HG03469 (cell line): ENCODE results near the gene LGR6.

Source experiments
- ATAC-seq: cut with Tn5 transposase; IDR thresholded peaks from one replicate; pipeline ENCODE4 v1.9.1; 2021; ENCODE audit warnings: mild to moderate bottlenecking, moderate library complexity, moderate number of reproducible peaks; ENCODE audit not compliant: unreplicated experiment

LGR6 gene

DNA sequence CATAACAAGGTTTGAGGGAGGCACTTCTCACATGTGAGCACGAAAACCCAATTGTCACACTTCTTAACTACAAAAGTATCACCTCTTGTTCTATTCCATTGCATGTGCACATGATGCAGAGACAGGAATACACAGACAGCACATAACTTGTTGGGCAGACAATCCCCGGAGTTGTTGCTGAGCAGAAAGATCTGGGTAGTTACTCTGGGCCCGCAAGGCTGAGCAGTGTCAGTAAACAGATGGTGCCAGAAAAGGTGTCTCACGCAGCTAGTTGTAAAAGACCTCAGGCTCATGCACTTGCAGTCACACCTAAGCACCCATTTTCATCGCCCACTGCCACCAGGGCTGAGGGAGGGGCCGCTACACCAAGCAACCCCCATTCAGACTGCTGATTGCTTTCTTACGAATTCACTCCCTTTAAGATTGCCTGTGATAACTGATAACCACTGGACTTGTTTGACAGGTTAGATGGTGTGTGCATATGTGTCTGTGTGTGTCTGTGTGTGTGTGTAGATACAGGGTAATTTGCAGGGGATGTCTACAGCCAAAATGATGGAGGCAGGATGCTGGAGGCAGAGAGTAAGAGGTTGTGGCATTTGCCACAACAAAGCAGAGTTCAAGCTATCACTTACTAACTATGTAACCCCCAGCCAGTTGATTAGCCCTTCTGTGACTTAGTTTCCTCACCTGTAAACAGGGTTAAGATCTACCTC is 4.2 kb downstream of the LGR6 start:
- no peak for ATAC-seq

DNA sequence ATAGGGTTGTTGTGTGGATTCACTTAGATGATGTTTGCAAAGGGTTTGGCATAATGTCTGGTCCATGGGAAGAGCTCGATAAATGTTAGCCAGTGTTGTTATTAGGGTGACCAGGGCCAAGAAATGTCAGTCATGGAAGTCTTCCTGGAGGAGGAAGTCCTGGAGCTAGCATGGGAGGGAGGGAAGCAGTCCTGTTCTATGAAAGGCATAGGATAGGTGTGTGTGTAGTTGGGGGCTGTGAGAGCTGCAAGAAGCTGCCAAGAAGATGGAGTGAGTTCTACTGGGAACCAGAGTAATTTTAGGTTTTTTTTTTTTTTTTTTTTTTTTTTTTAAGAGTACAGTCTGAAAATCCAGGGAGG is 4.7 kb downstream of the LGR6 start:
- no peak for ATAC-seq

DNA sequence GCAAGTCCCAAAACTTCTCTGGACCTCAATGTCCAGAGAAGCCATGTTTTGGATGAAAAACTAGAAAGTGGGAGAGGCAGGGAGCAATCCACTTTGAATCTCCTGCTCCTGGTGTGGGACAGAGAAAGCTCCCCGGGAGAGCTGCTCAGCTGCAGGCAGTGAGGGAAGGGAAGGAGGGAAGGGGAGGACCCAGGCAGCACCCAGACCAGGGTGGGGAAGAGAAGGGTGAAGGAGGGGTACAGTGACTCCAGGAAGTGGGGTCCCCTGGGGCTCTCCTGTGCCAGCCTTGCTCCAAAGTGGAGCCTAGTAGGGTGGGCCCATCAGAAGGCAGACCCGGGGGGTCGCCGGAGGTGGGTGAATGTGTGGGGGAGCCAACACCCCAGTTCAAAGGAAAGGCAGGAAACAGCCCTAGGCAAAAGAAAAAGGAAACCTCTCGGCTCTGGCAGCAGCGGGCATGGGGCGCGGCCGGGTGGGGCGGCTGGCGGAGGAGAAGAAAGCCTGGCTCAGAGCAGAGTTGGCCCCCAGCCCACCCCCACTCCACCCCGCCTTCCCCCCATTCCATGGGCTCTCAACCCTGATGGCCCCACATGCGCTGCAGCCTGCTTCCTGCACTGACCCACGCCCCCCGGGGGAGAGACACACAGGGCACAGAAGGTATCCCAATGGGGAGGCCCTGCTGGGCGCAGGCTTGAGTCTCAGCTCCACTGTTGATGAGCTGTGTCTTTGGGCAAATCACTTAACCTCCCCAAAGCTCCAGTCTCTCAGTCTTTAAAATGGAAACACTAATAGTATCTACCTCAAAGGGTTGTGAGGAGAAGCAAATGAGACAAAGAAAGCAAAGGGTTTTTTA is 5.7 kb downstream of the LGR6 start:
- no peak for ATAC-seq

DNA sequence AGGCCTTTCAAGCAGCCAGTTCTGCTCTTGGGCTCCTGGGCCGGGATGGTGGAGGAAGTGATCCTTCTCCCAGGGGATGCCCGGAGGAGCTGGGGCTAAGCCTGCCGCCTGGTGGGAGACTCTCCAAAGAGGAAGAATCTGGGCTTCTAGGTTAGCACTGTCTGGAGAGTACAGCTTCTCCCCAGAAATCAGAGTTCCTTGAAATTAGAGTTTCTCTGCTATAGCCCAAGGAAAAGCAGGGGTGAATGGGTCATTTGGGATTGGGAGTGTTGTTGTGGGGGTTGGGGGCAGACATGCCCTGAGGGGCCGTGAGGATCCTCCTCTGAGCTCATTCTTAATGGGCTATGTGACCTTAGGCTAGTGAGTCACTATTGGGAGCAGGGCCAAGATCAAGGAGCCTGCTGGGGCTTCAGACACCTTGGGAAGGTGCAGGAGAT is 6.5 kb downstream of the LGR6 start:
- no peak for ATAC-seq

DNA sequence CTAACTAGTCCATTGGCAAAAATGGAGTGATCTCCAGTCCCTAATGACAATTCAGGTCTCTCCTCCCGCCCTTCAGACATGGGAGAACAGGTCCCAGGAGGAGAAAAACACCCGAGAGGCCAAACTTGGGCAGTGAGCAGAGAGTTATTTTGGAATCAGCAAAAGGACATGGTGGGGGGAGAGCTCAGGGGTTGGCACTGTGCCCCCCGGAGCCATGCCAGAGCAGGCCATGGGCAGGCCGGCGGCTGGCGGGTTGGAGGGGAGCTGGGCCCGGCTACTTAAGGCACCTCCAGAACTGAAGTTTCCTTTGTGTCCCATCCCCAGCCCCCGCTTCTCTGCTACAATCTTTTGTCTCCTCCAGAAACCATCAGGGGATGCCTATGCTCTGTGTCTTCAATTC is 7.1 kb downstream of the LGR6 start:
- no peak for ATAC-seq

DNA sequence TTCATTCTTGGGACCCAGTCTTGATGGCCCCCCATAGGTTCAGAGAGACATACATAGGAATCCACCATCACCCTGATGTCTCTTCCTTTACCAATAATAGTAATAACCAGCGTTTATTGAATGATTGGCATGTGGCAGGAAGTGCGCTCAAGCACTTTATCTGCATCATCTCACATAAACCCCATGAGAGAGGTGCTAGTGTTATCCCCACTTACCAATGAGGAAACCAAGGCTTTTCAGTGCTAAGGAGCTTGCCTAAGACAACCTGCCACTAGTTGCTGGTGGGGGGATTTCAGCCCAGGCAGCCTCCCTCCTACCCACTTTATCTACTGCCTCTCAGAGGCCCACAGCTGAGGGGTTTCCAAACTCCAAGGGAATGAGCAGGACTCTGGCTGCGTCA is 7.7 kb downstream of the LGR6 start:
- ATAC-seq: no peak

DNA sequence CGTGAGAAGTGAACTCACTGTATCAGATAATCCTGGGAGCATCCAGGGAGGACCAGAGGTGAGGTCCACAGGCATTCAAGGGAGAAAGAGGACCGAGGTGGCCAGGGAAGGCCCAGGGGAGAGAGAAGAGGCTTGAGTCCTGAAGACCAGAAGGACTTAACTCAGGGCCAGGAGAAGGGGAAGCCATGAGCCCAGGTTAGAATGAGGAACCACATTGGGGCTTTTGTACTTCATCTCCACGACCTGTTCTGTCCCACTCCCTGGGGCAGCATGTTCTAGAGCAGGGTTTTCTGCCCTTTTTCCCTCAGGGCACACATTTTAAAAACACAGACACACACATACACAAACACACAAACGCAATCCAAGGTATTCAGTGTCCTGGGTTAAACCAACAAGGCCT is 8.4 kb downstream of the LGR6 start:
- no peak for ATAC-seq

DNA sequence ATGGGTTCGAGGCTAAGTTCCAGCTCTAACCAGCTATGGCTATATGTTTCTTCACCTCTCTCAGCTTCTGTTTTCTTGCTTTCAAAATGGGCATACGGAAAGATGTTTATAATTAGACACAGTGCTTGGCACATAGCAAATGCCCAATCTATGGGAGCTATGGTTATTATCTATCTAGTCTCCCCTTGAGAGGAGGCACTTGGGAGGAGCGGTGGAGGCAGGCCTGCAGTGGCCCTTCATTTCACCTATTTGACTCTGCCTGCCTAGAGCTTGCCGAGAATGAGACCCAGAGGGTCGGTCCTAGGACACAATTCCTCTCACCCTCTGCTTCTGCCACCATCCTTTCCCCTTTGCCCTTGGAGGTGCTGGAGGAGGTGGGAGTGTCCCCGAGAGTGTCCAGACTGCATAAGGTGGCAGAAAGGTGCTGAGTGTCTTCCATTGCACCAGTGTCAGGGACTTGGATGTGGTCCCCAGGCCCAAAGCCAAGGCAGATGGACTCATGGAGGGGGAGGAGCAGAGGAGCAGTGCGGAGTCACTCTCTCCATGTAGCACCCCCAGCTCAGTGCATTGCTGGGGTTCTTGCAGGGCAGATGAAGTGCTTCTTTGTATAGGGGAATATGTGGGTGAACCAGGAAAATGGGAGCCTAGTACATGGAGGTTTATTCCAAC is 9.0 kb downstream of the LGR6 start:
- no peak for ATAC-seq

DNA sequence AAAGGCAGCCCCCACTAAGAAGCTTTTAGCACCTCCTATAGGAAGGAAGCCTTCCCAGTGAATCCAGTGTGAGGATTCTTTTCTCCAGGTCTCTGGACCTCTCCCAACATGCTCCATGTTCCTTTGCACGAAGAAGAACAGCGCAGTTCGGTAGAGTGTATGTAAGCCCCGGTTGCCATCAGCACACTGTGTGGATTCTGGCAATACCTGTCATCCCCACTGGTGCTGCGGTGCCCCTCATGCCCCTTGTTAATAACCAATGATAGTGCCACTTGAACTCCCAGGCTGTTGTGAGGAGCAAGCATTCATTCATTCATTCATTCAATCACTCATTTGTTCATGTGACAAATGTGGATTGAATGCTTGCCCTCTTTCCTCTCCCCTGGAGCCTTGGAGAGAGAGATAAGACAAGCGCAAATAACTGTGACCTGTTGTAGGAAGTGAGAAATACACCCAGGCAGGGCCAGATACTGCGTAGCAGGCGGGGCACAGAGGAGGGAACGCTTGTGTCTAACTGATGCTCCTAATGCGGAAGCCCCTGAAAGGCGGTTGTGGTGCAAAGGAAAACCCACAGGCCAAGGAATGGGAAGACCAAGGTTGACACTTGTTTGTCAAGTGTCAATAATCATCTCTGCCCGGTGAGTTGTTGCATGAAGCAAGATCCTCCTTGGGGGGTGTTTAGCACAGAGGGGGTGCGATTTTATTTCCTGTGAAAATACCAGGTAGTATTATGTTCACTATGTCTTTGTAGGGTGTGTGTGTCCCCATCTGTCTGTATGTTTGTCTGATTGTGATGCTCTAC is 9.8 kb downstream of the LGR6 start:
- no peak for ATAC-seq

DNA sequence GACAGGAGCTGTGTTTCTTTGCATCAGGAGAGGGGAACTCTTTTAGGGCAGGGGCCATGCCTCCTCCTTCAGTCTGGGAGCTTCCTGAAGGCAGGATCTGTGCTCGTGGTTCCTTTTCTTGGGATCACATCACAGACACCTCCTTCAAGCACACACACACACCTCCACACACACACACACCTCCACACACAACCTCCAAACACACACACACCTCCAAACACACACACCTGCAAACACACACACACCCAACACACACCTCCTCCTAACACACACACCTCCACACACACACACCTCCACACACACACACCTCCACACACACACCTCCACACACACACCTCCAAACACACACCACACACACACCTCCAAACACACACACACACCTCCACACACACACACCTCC is 10.5 kb downstream of the LGR6 start:
- ATAC-seq: no peak

DNA sequence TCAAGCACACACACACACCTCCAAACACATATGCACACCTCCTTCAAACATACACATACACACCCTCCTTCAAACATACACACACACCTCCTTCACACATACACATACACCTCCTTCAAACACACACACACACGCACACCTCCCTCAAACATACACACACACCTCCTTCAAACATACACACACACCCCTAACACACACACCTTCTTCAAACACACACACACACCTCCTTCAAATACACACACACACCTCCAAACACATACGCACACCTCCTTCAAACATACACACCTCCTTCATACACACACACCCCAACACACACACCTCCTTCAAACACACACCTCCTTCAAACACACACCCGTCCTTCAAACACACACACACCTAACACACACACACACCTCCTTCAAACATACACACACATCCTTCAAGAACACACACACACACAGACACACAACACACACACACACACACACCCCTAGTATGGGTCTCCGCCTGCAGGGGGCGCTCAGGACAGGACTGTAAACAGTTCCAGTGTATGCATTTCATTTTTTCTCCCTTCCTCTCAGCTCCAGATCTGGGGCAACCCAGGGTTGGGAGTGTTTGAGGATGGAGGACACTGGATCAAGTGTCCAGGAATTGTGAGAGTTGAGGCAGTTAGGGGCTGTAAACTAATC is 12.1 kb downstream of the LGR6 start:
- no peak for ATAC-seq

DNA sequence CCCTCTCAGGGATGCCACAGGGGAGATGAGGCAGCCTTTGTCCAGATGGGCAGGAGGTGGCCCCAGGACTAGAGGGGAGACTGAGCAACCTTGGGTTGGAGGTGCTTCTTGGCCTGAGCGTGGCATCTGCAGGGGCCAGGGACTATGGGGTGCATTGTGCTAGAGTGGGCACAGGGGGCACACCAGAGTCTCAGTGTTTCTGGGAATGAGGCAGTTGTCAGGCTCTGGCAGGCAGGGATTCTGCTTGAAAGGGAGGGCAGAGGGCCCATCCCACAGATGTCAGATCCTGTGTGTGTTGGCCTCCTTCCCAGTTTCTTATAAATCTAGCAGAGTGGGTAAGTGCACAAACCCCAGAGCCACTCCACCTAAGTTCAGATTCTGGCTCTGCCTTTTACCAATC is 13.7 kb downstream of the LGR6 start:
- ATAC-seq: no peak

DNA sequence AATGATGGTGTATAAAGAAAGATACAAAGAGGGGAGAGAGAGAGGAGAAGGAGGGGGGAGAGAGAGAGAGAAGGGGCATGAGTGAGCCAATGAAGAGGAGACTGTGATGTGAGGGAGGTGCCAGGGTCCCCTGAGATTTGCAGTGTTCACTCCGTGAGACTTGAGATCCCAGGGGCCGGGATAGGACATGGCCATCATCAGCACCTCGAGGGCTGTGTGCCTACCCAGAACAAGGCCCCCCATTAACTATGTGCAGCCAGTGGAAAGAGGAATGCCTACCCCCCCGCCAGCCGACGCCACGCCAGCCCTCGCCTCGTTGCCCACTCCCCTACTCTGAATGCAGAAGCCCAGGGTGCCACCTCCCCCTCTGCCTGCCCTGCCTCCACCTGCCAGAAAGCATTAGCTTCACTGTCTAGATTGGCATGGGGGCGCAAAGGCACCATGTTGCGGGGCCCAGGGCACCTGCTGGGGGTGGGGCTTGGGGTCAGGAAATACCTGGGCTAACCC is 14.8 kb downstream of the LGR6 start:
- no peak for ATAC-seq

DNA sequence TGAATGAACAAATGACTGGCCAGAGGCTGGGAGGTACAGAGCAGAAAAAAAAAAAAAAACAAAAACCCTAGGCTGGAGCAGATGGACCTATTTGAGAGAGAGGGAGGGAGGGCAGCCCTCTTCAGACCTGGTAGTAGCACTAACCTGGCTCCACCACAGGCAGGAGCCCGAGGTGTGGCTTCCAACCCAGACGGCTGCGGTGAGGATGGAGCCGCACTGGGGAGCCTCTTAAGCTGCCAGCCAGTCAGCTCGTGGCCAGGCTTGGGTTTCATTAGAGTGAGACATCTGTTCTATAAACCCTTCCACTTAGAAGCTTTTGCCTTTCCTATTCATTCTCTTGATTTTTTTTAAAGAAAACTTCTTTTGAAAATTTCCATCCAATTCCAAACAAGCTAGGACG is 16.8 kb downstream of the LGR6 start:
- ATAC-seq: no peak

DNA sequence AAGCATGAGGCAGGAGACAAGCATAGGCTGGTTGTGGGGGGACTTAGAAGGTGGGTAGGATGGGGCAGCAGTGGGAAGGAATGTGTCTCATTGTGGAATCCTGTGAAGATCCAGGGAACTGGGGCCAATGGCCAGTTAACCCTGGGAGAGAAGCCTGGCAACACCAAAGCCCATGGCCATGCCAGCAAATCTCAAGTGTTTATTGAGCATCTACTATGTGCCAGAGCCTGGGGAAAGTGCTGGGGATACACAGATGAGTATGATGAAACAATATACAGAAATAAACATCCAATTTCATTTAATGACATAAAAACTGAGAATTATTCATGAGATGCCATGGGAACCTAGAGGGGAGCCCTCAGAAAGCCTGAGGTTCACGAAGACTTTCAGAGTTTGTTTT is 17.4 kb downstream of the LGR6 start:
- ATAC-seq: no peak

DNA sequence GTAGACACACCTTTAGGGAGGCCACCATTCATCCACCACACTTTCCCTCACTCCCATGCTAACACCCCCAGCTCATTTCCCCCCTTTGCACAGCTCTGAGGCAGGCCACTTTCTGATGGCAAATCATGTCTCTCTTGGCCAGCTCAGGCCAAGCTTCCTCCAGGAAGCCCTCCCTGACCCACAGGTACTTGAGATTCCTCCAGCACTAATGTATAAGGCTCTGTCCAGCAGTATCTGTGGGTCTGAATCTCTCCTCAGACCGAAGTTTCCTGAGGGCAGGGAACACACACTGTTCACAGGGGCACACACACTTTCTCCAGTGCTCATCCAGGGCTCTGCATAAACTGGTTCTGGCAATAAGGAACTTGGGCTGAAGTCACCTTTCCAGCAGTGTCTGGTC is 19.2 kb downstream of the LGR6 start:
- no peak for ATAC-seq

DNA sequence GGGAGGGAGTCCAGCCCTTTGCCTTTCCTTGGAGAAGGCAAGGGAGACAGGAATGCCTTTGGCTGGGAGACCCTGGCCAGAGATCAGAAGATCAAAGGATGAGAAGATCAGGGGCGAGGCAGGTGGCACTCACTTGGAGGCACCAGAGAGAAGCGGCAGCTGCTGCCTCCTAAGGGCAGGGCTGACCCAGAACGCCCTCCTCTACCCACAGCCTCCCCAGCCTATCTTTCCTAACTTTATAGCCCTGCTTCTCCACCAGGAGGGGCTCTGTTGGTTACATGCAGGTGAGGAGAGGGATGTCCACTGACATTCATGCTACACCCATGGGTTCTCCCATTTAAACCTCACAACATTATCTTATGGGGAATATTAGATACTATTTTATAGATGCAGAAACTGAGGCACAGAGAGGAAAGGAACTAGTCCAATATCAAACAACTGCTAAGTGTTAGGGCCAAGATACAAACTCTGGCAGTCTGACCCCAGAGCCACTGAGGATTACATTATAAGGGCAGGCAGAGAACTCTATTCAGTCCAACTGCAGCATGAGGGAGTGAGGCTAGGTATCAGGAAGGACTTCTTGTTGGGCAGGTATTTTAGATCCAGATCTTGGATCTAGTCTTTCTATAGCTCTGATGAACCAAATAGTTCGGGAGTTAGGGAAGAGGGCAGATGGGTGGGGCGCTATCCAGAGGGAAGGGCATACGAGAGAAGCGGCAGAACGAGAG is 19.9 kb downstream of the LGR6 start:
- ATAC-seq: no peak

DNA sequence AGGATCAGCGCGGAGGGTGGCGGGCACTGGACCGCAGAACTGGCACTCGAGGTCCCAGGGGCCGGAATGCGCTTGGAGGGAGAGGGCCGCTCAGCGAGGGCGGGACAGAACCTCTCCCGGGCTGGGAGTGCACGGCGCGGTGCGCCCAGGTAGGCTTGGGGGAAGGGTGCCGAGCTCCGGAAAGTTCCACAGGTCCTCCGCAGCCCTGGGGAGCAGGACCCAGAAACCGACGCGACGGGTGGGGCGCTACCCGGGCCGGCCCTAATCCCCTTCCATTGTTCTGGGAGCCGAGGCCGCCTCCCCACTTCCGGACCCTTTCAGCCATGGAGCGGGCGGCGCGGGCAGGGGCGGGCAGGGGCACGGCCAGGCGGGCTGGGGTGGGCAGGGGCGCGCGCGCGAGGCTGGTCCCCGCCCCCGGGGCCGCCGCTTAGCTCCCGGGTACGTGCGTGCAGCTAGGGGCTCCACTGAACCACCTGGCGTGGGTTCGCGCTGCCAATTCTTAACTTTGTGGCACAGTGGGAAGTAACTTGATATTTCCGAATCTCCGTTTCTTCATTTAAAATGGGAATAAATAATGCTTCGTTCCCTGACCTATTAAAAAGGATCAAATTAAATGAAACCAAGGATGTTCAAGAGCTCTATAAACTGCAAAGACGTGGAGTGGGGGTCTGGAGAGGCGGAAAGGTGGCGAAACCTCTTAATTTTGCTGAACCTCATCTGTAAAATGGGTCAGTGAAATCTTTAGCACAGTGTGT is 20.7 kb downstream of the LGR6 start:
- ATAC-seq: no peak
